Right lobe of liver (tissue), 6 donors: ENCODE results near the gene EXOC4. TPM values are rescaled to one million over a fixed set of nuclear protein-coding genes. Genes with fewer than 3 reads are reported as not detected.

Experiments used
- ATAC-seq, 4 donors: fragments of 200-7000 bp; cut with Tn5 transposase; one replicate each; pipeline ENCODE4 v1.9.1; 2020; ENCODE audit warnings: mild to moderate bottlenecking in 4 of 4, moderate library complexity in 4 of 4
- DNase-seq, 3 donors: peaks; one replicate each; pipeline ENCODE4 v3.0.0-alpha.2; 2020
- H3K27ac ChIP-seq, 3 donors: fragments of 200-600 bp; one replicate each; pipeline ENCODE4 v1.8.0; 2022
- H3K27me3 ChIP-seq, 2 donors: fragments of 200-600 bp; one replicate each; pipeline ENCODE4 v1.8.0; 2022
- H3K36me3 ChIP-seq, 4 donors: fragments of 200-600 bp; sonication (generic) in 1 of 4; one replicate each; pipeline versions ENCODE4 v1.5.1 to v1.8.0; 2017 to 2022; ENCODE audit warnings: control low read depth in 1 of 4
- H3K4me1 ChIP-seq, 4 donors: fragments of 200-600 bp; sonication (generic) in 1 of 4; one replicate each; pipeline versions ENCODE4 v1.5.1 to v1.8.0; 2017 to 2022; ENCODE audit warnings: control low read depth in 1 of 4
- H3K4me3 ChIP-seq, 3 donors: fragments of 200-600 bp; one replicate each; pipeline ENCODE4 v1.8.0; 2022
- H3K9me3 ChIP-seq, 4 donors: fragments of 200-600 bp; sonication (generic) in 1 of 4; one replicate each; pipeline versions ENCODE4 v1.5.1 to v1.8.0; 2017 to 2022; ENCODE audit warnings: control low read depth in 1 of 4
- CTCF ChIP-seq, 4 donors: fragments of 200-600 bp in 3 of 4; fragments of 450-650 bp in 1 of 4; IDR thresholded peaks; one replicate each; pipeline versions ENCODE4 v1.5.1 to v1.8.0; 2016 to 2022; ENCODE audit warnings: antibody characterized with exemption in 4 of 4, mild to moderate bottlenecking in 2 of 4
- POLR2A ChIP-seq: fragments of 450-650 bp; IDR thresholded peaks from one replicate; pipeline ENCODE4 v1.6.1; 2017; ENCODE audit warnings: antibody characterized with exemption, mild to moderate bottlenecking
- WGBS: methylation state at CpG from one replicate; pipeline ENCODE4 v1.1.6; 2018; ENCODE audit warnings: low coverage, low lambda C conversion rate; ENCODE audit not compliant: insufficient coverage; ENCODE audit errors: missing lambda C conversion rate; 5-methylcytosine and 5-hydroxymethylcytosine counted together
- intact Hi-C, 2 donors: fragments of 100-400 bp; cut with DNase I; formaldehyde crosslinking; loops; one replicate each; pipeline versions ENCODE4 v1.11.2 to v1.14.1; 2022
- total RNA-seq, 6 experiments: library from RNA; depleted of rRNA in 2 of 6; stranded (reverse); fragments of >200 nt in 2 of 6; fragmentation: NEBNext Ultra II Directional in 3 of 6; extraction: Animal tissue kit (Norgen Biotek cat#: 25700) in 3 of 6; gene quantifications; one replicate each; pipeline versions ENCODE4 v1.1.0 to v1.2.4, GENCODE V29; 2016 to 2023
- donor health status: DM: no; HTN: yes; CAD: no.
- donor health status: DM: no; HTN: no; CAD: no.
- donor health status: DM: no; HTN: no; CAD: no.
- donor health status: DM: no; HTN: yes; CAD: no.
- donor health status: DM: no; HTN: yes; CAD: no.

EXOC4 gene
- total RNA-seq, 6 experiments from 2014 or later = 23.7 to 33.5 (median 30.0) TPM

- no peaks in the 10 kb centered on the region for H3K36me3 ChIP-seq
- H3K27me3 ChIP-seq = no peaks in the 10 kb centered on the region
- no peak overlapping the region for H3K4me3 ChIP-seq
- TF ChIP-seq POLR2A = no peak
- H3K9me3 ChIP-seq = no peaks in the 10 kb centered on the region
- ATAC-seq = no peak
- WGBS = 97% methylated on average over 2 of the region's 3 CpGs
- intact Hi-C loops = no loop called here
- H3K27ac ChIP-seq = no peak overlapping the region
- H3K4me1 ChIP-seq = no peaks in the 10 kb centered on the region
- DNase-seq = no peak
Observed at GRCh38 chr7:133550145-133550544, 297.3 kb downstream of the EXOC4 start.

- ATAC-seq (no peak), DNase-seq (no peak)
- 97% methylated on average over 4 of the region's 4 CpGs for WGBS
- Histone ChIP-seq H3K27me3 (no peaks in the 10 kb centered on the region), H3K4me3 (no peak overlapping the region), H3K27ac (no peak overlapping the region), H3K36me3 (no peaks in the 10 kb centered on the region), H3K9me3 (no peaks in the 10 kb centered on the region), H3K4me1 (no peaks in the 10 kb centered on the region)
- TF ChIP-seq POLR2A (no peak), CTCF (IDR thresholded peaks at IDR 0.05) (no peak)
- intact Hi-C loops = no loop called here
Observed at GRCh38 chr7:133550811-133551210, 297.9 kb downstream of the EXOC4 start.

- Histone ChIP-seq H3K36me3 (no peaks in the 10 kb centered on the region), H3K27ac (no peak overlapping the region), H3K4me1 (no peaks in the 10 kb centered on the region), H3K27me3 (no peaks in the 10 kb centered on the region), H3K4me3 (no peak overlapping the region), H3K9me3 (no peaks in the 10 kb centered on the region)
- WGBS = 86% methylated on average over 4 of the region's 4 CpGs
- no peak for TF ChIP-seq POLR2A
- TF ChIP-seq CTCF (IDR thresholded peaks at IDR 0.05) = no peak
- intact Hi-C loops = no loop called here
- DNase-seq = no peak
- ATAC-seq = no peak
Observed at GRCh38 chr7:133551466-133551865, 298.6 kb downstream of the EXOC4 start.

GRCh38 chr7:133552079-133552478 lies 299.2 kb downstream of the EXOC4 start:
- 80% methylated on average over 1 of the region's 1 CpG for WGBS
- Histone ChIP-seq H3K4me3 (no peak overlapping the region), H3K36me3 (no peaks in the 10 kb centered on the region), H3K27ac (no peak overlapping the region), H3K9me3 (no peaks in the 10 kb centered on the region), H3K27me3 (no peaks in the 10 kb centered on the region), H3K4me1 (no peaks in the 10 kb centered on the region)
- no peak for TF ChIP-seq CTCF (IDR thresholded peaks at IDR 0.05)
- TF ChIP-seq POLR2A = no peak
- DNase-seq (no peak), ATAC-seq (no peak)
- intact Hi-C loops = no loop called here

- 97% methylated on average over 2 of the region's 2 CpGs for WGBS
- no peak for DNase-seq
- no peak overlapping the region for H3K27ac ChIP-seq
- H3K9me3 ChIP-seq = no peaks in the 10 kb centered on the region
- intact Hi-C loops = no loop called here
- H3K36me3 ChIP-seq = no peaks in the 10 kb centered on the region
- H3K4me3 ChIP-seq = no peak overlapping the region
- TF ChIP-seq CTCF (IDR thresholded peaks at IDR 0.05) (no peak), POLR2A (no peak)
- no peak for ATAC-seq
- no peaks in the 10 kb centered on the region for H3K27me3 ChIP-seq
- H3K4me1 ChIP-seq = no peaks in the 10 kb centered on the region
Observed at GRCh38 chr7:133554330-133554729, 301.5 kb downstream of the EXOC4 start.
